ENCODE measurements around the gene CATSPERZ. TPM values are rescaled to one million over a fixed set of nuclear protein-coding genes. Genes with fewer than 3 reads are reported as not detected.

Gene CATSPERZ
- total and polyA plus RNA-seq, 9 of the 15 experiments (the other 6 are each of a cell fraction or from before 2014, with no cell fraction given), result 0.86 to 8.5 (median 3.5) TPM

DNA sequence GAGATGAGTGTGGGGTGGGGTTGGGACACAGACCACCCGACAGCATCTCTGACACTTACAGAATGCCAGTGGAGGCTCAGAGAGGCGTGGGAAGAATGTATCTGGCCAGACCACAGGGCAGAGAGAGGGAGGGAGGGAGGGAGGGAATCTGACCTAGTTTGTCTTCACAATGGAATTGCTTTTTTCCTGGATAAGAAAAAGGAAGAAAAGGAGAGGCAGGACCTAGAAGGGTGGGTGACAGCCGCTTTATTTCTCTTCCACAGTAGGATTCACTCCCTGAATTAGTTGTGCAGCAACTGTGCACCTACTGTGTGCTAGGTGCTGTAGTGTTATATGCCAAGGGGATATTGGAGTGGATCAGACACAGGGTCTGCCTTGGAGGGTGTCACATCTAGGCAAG lies 5.4 kb upstream of the CATSPERZ start:
- ATAC-seq, result no peak
- Histone ChIP-seq H3K36me3 (ENCODE audit: control insufficient read depth, insufficient read depth, low read length) (no peaks in the 10 kb centered on the region), H3K79me2 (ENCODE audit: control insufficient read depth, insufficient read depth, low read length) (no peaks in the 10 kb centered on the region), H3K9me3 (replicated peaks; ENCODE audit: control insufficient read depth, insufficient read depth, low read depth, low read length) (no peaks in the 10 kb centered on the region), H2AFZ (ENCODE audit: low read depth, low read length) (no peak overlapping the region), H3K27ac (ENCODE audit: extremely low read depth, low read depth, low read length) (no peak overlapping the region), H3K4me2 (ENCODE audit: insufficient read depth, low read length) (no peak overlapping the region), H3K9ac (ENCODE audit: insufficient read depth in 1 of 2, low read depth in 2 of 2, low read length in 2 of 2) (peak overlapping the region in 1 of 2 experiments; percentile 45; a peak in 1 of 4 replicates), H3K9me1 (ENCODE audit: control insufficient read depth, insufficient read depth, low read length) (no peaks in the 10 kb centered on the region), H3K4me3 (no peak overlapping the region), H3K27me3 (ENCODE audit: control insufficient read depth in 2 of 2, insufficient read depth in 2 of 2, low read length in 2 of 2) (peaks cover 48 to 67% of the 10 kb centered on the region in 2 experiments), H3K4me1 (replicated peaks in 1 of 2; ENCODE audit: control insufficient read depth in 2 of 2, insufficient read depth in 2 of 2, low read length in 2 of 2) (peaks cover 0 to 47% of the 10 kb centered on the region in 2 experiments; a peak in 2 of 5 replicates), H4K20me1 (replicated peaks; ENCODE audit: control insufficient read depth, insufficient read depth, low read length) (no peaks in the 10 kb centered on the region; the same call in 1 of the 2 replicates)
- DNase-seq (ENCODE audit: extremely low read depth in 1 of 4, low spot score in 3 of 4), result no peak
- BruUV-seq (replicated peaks), result no TSS peak
- intact Hi-C loops (cut with micrococcal nuclease), result no loop called here
- WGBS (ENCODE audit: insufficient coverage, low coverage, missing lambda C conversion rate), result 0% methylated on average over 2 of the region's 3 CpGs
- POLR2A ChIA-PET, result interaction anchor here (0.6 kb wide), 1 partner anchor 1689 kb away, joined by 3 read pairs; no protein-coding TSS in a partner anchor
- CTCF ChIA-PET (ENCODE audit: low intra/inter-chr PET ratio), result no interaction called here
- TF ChIP-seq ZKSCAN1 (IDR thresholded peaks at IDR 0.05; ENCODE audit: low read depth, low read length) (peak; percentile 93), ESRRB (CRISPR knock-in tag; IDR thresholded peaks at IDR 0.05; ENCODE audit: borderline replicate concordance) (no peak), NFE2 (IDR thresholded peaks at IDR 0.05; ENCODE audit: low read depth) (no peak), SRSF1 (IDR thresholded peaks at IDR 0.05; ENCODE audit: low read depth, low read length) (no peak)
- TF ChIP-seq, protein P1, sequence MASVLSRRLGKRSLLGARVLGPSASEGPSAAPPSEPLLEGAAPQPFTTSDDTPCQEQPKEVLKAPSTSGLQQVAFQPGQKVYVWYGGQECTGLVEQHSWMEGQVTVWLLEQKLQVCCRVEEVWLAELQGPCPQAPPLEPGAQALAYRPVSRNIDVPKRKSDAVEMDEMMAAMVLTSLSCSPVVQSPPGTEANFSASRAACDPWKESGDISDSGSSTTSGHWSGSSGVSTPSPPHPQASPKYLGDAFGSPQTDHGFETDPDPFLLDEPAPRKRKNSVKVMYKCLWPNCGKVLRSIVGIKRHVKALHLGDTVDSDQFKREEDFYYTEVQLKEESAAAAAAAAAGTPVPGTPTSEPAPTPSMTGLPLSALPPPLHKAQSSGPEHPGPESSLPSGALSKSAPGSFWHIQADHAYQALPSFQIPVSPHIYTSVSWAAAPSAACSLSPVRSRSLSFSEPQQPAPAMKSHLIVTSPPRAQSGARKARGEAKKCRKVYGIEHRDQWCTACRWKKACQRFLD (CRISPR knock-in tag; IDR thresholded peaks at IDR 0.05), result no peak
- in situ Hi-C loops (cut with MboI), result no loop called here
- FAIRE-seq, result no peak
